HG02981 (cell line): ENCODE results near the gene NOC2L.

Experiments used
- ATAC-seq: cut with Tn5 transposase; IDR thresholded peaks from one replicate; pipeline ENCODE4 v1.9.1; 2021; ENCODE audit warnings: mild to moderate bottlenecking, moderate library complexity; ENCODE audit not compliant: unreplicated experiment

Gene NOC2L

DNA sequence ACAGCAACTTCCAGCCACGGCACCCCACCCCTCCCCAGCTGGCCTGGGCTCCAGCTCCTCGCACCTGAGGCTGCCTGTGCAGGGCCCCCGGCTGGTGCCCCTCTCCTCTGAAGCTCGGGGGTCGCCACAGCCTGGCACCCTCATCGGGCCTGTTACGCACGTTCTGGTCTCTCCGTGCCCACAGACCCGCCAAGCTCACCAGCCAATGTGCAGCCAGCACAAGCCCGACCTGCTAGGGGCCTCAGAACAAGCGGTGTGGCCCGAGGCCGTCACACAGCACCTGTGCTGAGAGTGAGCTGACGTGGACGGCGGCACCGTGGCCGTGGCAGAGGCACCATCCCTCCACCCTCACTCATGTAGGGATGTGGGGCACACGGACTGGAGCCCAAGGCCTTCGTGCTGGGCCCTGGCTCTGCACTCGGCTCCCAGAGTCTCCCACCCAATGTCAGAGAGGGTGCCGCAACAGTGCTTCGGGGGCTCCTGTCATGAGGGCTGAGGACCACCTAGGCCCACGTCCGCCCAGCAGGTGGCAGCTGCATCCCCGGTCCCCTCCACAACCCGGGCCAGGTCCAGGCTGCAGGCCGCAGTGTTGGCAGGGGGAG is 39.7 kb downstream of the NOC2L start:
- ATAC-seq: no peak

DNA sequence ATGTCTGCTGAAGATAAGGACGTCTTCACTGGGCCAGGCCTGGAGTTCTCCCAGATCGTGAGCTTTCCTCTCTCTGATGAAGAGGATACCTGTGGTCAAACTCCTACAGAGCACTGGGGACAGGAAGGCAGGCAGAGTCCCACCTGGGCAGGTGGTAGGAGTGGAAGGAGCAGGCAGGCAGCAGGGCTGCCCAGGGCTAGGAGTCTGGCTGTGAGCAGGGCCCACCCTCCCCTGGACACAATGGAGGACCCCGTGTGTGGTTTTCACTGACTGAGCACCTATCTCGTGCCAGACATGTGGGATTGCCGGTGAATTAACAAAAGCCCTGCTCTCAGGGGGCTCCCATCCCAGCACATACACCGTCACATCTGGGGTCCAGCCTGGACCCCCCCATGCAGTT is 40.2 kb downstream of the NOC2L start:
- no peak for ATAC-seq

DNA sequence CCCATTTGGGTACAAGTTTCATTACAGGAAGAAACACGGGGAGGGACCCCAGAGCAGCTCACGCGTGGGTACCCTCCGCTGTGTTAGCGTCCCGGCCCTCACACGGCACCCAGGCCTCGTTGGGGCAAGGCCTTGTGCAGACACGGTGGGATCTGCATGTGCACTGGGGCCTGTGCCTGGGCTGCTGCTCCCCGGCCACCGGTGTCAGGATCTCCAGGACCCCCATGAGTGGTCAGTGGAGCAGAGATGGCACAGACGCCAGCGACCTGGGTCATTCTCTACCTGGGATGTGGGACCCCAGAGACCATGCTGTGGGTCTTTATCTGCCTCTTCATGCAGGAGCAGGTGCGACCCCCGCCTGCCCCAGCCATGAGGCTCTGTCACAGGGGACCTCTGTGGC is 40.7 kb downstream of the NOC2L start:
- no peak for ATAC-seq

DNA sequence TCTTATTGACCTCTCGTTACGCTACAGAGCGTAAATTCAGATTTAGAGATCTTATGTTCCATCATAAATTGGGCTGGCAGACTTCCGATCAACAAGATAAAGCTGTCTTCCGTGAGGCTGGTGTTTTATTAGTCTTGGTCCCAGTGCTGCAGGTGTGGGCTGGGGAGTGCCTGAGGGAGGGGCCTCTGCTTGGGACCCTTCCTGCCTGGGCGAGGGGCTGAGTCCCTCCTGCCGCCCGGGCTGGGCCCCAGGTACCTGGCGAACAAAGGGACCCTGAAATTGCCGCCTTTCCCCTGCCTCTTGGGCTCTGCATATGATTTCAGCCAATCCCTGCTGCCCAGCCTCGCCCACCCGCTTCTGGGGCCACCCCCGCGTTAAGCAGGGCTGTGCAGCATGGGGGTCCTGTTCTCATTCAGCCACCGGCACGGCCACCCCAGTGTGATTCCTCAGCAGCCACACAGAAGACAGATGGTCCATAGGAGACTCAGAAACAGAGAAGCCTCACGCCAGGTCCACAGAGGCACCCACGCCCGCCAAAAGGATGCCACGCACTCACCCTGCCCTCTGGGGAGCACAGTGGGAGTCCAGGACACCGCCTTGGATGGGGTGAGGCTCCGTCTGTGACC is 41.5 kb downstream of the NOC2L start:
- no peak for ATAC-seq

DNA sequence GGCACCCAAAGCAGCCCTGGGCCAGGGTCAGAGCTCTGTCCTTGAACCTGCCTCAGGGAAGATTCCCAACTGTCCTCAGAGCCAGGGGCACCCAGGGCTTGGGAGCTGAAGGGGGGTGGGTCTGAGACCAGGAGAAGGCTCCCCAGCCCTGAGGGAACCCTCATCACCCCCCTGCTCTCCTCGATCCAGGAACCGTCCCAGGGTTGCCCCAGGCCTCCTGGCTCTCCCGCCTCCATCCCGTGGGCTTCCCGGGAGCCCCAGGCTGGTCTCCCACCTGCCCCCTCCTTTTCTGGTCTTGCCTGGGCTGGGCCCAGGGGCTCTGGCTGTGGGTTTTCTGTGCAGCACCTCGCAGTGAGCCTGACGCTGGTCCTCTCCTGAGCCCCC is 42.0 kb downstream of the NOC2L start:
- no peak for ATAC-seq

DNA sequence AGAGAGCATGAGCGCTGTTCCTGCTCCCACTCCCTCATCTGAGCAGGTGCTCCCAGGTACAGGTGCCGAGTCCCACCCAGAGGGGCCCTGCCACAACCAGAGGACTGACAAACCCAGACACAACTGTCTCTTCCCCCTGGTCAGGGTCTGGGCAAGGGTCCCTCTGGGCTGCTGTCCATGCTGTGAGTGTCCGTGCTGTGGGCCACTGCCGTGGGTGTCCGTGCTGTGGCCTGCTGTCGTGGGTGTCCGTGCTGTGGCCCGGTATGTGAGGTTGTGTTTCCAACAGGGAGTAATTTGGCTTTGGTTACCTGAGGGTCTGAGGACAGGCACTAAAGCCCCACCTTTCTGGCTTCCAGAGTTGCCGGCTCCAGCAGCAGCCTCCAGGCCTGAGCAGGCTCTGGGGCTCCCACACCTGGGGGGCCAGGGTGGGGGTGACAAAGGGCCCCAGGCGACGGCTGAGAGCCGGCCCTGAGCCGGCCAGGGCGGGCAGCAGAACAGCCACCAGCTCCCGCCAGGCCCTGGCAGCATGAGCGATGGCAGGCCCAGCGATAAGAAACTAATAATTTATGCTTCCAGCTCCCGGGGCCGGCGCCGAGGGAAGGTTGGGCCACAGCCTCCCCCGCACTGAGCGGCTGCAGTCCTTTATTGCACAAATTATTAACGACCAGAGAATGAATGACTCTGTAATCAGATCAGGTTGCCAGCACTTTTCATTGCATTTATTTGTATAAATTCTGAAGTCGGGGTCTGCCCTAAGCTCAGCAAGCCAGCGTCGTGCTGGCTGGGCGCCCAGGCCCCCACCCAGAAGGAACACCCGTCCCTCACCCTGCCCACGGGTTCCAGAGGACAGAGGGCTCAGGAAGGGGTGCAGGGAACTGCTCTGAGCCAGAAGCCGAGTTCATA is 42.6 kb downstream of the NOC2L start:
- ATAC-seq: no peak

DNA sequence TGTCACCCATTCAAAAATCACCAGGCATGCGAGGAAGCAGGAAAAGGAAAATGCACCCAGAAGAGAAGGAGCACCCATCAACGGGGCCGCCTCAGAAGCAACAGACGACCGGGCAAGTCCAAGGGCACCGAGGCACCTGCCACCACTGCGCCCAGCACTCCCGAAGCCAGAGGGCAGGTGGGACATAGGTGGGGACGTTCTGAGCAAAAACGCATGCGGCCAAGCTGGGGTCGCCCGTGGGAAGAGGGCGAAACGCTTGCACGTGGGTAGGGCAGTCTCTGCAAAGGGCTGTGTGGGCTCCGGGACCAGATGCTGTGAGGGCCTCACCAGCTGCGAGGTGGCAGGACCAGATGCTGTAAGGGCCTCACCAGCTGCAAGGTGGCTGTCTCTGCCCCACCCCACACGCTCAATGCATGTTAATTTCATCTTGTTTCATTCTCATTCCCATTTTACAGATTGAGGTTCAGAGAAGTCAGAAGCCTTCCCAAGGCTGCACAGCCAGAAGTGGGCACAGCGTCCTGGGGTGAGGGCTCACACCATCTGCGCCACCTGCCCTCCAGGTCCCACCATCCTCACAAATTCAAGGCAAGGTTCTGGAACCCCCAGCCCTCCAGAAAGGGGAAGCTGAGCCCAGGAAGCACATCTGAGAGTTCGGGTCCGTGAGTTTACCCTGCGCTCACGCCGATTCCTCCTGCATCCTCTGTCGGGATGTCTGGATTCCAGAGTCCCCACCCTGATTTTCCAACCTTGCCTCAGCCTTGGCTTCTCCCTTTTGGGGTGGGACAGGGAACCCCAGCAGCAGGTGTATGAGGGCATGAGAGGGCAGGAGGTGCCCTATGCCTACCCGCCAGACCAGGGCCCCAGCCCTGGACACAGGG is 43.5 kb downstream of the NOC2L start:
- no peak for ATAC-seq

DNA sequence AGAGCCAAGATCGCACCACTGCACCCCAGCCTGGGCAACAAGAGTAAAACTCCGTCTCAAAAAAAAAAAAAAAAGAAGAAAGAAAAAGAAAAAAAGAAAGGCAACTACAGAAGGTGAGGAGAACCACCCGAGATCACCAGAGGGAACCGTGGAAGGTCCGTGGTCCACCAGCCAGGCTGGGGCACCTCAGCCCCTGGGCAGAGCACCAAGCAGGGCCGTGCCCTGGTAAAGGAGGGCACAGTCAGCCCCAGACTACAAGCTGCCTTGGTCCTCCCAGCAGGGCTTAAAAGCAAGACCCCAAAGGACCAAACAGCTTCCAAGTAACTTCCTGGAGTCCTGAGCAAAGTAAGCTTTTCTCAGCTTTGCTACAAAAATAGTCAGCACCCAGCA is 44.2 kb downstream of the NOC2L start:
- no peak for ATAC-seq

DNA sequence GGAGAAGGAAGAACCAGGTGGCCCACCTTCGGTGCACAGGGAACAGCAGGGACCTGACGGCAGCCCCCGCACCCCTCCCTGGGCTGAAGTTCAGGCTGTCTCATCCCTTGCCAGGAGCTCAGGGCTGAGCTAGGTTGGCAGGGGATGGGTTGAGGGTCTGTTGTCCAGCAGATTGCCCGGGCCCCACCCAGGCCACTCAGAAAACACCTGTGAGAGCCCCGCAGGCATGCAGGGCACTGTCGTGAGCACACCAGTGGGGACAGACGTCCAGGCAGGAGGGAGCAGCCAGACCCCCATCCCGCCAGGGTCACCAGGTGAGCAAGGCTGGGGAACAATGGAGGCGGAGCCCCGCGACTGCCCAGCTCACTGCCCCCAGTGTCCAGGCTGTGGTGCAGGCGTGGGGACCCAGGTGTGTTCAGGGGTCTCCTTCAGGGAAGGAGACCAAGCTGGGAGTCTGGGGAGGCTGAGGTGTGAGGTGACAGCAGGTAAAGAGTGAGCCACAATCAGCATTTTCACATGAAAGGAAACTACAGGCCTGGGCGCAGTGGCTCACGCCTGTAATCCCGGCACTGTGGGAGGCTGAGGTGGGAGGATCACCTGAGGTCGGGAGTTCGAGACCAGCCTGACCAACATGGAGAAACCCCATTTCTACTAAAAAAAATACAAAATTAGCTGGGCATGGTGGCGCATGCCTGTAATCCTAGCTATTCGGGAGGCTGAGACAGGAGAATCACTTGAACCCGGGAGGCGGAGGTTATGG is 44.7 kb downstream of the NOC2L start:
- no peak for ATAC-seq

DNA sequence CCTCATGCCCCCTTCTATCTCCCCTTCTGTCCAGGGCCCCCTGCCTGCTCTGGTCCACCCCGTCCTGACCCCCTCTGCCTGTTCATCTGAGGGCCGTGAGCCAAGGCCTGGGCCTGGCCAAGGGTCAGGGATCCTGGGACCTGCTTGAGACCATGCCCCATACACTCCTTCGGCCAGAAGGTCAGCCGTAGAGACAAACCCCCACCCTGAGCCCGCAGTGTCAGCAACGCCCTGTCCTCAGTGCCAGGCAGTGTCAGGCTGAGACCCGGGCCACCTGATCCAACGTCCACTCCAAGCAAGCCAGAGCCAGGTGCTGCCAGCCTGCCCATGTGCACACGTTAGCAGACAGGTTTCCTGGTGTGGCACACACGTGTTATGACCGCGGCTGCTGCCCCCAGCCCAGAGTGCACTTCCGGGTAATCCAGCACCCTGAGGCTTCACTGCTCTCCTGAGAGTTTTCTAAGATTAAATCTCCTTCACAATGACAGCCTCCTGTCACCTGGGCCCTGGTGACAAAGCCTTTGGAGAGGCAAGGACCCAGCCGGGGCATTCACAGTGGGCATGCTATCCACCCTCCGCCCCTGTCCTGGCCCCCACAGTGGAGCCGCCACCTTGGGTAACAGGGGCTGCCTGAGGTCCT is 45.4 kb downstream of the NOC2L start:
- ATAC-seq: no peak

DNA sequence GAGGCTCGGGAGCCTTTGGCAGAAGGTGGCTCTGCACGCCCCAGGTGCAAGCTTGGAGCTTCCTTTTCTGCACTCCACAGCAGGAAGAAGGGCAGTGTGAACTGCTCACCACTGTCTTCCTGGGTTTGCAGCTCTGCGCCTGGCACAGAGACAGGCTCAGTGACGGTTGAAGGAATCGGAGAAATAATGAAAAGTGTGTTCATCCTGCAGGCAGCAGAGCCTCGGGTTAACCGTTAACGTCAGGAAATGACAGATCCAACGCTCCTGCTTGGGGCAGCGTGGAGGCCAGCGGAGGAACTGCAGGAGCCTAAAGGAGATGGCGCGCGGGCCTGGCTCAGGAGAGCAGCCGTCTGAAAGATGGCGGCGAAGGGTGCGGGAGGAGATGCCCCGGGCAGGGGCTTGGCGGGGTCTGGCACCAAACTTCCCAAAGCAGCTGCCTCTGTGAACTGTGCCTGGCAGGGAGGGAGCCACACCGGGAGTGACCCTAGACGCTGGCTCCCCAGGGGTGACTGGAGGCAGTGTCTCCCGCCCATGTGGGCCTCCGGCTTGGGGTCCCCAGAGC is 46.2 kb downstream of the NOC2L start:
- no peak for ATAC-seq

DNA sequence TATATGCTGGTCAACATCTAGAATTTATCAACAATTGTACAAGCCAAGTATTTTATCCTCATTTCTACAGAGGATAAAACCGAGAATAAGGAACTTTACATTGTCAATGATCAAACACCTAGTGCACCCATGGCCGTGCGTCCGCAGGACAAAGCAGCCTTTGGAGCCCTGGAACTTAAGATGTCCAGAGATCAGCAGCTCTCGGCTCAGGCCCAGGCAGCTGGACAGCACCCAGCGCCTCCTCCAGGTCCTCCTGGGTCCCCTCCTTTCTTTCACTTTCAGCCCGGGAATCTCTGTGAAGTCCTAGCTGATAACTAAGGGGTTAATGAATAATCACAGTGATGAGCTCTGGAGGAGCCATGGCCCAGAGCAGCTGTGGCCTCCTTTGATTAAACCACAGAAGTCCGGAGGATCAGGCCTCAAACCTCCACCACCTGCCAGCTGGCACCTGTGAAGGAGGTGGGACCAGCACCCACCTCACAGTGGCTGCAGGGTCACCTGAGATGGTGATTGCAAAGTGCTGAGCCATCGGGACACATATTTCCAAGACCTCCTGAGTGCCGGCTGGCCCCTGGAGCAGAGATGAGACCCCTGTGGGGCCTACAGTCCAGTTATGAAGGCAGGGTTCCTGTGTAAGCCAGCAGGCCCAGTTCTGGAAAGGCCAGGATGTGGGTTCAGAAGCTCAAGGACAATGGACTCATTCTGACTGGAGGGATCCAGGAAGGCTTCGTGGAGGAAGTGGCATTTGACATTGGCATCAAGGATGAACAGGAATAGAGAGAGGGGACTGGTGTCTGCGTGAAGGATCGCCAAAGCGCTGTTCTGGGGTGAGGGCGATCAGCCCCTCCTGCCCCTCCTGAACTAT is 46.9 kb downstream of the NOC2L start:
- no peak for ATAC-seq

DNA sequence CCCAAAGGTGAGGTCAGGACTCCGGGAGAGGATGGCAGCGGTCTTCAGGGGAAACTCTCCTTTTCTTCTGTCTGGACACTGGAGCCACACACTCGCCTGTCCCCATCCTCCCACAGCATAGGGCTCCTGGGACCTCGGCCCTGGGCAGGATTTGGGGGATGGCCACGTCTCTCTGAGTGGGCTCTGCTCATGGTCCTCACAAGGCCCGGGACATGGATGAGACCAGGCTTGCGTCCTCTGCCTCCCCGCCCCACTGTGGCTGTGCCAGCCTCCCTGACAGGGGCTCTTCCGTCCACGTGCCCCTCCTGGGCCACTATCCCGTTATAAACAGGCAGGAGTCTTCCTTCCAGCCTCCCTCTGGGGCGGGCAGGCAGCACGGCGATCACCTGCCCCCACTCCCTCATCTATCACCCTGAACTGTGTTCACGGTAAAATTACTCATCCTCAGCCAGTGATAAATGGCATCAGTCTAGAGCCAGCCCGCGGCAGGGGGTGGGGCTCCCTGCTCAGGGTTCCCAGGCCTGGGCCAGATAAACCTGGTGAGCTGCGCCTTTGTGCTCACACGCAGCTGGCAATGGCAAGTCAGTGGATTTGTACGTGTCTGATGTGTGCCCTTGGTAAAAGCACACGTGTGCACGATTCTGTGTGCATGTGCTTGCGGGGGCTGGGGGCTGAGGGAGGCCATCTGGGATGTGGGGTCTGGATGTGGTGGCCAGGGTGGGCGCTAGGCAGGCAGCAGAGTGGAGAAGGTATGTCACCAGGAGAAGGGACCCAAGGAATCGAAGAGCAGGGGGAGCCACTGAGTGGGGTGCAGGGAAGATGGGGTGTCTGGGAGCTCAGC is 48.0 kb downstream of the NOC2L start:
- no peak for ATAC-seq

DNA sequence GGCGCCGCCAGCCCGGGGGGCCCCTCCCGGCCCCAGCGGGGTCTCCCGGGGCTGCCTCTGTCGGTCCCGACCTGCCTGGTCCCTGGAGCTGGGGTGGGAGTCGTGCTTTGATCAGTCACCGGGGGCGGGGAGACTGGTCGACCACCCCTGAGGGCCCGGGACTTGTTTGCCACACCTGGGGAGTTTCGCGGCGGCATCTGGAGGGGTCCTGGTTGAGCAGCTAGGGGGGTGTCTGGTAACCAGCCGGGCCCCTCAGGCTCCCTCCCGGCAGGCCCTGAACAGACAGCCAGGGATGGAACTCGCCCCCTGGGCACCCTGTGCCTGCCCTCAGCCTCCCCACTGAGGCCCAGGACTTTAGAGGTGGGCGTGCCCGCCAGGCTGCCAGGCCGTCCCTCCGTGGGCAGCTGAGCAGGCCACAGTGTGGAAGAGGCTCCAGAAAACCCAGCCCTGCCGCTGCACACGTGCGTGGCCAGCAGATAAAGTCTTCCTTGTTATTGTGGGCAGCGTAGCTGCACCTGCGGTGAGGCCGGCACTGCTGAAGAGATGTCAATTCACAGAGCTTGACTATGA is 48.7 kb downstream of the NOC2L start:
- ATAC-seq: no peak

DNA sequence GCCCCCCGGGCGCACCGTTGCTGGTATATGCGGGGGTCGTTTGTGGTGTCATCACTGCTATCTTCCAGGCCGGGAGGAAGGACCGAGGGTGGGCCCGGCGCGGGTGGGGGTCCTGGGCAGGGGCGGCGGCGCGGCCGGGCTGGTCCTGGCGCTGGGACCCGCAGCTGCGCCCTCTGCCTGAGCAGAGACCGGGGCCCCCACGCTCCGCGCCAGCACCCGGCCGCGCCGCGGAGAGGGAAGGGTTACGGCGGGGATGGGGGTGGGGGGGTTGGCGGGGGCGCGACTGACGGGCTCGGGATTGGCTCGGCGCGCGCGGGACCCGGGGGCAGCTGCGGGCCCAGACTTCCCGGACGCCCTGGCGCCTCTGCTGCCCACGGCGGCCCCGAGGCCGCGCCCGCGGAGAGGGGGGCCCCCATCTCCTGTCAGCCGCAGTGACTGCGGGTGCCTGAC is 49.2 kb downstream of the NOC2L start:
- ATAC-seq: no peak

DNA sequence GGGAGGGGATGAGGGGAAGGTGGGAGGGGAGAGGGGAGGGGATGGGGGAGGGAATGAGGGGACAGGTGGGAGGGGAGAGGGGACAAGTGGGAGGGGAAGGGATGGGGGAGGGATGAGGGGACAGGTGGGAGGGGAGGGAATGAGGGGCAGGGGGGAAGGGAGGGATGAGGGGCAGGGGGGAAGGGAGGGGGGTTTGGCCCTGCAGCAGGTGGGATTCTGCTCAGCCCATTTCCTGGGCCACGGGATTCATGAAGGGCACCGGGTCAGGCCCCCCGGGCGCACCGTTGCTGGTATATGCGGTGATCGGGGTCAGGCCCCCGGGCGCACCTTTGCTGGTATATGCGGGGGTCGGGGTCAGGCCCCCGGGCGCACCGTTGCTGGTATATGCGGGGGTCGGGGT is 50.4 kb downstream of the NOC2L start:
- ATAC-seq: no peak
